Loucy (cell line): Measurements from ENCODE around the gene KIR3DL1.

Experiments
- CTCF ChIP-seq: fragments of 200-600 bp; sonication (generic); conservative IDR thresholded peaks from 2 replicates; pipeline ENCODE4 v1.5.1; 2014; ENCODE audit warnings: mild to moderate bottlenecking, antibody characterized with exemption, low read length
- EZH2phosphoT487 ChIP-seq: fragments of 200-600 bp; IDR thresholded peaks from 2 replicates; pipeline ENCODE4 v1.6.1; 2018; ENCODE audit warnings: antibody characterized with exemption, mild to moderate bottlenecking, moderate library complexity, borderline replicate concordance

GRCh38 chr19:54804571-54804970, 11.7 kb upstream of the KIR3DL1 start:
- no peak for TF ChIP-seq CTCF
- no peak for TF ChIP-seq EZH2phosphoT487
